Measurements from ENCODE around the gene VGLL3. TPM values are rescaled to one million over a fixed set of nuclear protein-coding genes. Genes with fewer than 3 reads are reported as not detected.

Gene VGLL3
- total RNA-seq, 1 experiment from 2014 or later, result 0.15 TPM

DNA sequence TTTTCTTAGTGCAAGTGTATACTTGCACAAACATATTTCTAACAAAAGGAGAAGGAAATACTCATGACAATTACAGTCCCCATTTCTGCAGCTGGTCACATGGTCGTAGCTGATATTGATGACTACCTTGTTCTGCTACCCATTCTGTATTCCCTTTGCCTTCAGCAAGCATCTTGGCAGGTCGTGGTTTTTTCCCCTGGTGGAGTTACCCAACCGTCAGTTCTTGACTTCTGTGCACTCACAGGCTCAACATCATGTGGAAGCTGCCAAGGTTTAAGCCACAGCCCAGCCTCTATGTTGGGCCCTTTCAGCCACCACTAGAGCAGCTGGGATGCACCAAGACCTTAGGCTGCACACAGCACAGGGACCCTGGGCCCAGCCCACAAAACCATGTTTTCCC lies 56.1 kb downstream of the VGLL3 start:
- Histone ChIP-seq H3K27me3 (ENCODE audit: control insufficient read depth, insufficient read depth, low read length) (no peaks in the 10 kb centered on the region), H3K9me3 (ENCODE audit: control insufficient read depth, insufficient read depth, low read depth, low read length) (no peaks in the 10 kb centered on the region), H3K27ac (ENCODE audit: low read length) (no peak overlapping the region), H3K36me3 (ENCODE audit: control insufficient read depth, insufficient read depth, low read length) (no peaks in the 10 kb centered on the region), H3K4me1 (ENCODE audit: control insufficient read depth, insufficient read depth, low read length) (no peaks in the 10 kb centered on the region), H3K4me3 (ENCODE audit: low read depth in 2 of 2, low read length in 2 of 2) (no peak overlapping the region)
- no TSS peak for BruUV-seq (replicated peaks)
- intact Hi-C loops (cut with micrococcal nuclease; ENCODE audit: unreplicated experiment) (no loop called here), in situ Hi-C loops (cut with HindIII; ENCODE audit: low pct_unique_long_range_greater_than_20kb, low sequenced_read_pairs) (no loop called here)
- ChIA-PET CTCF (no interaction called here), POLR2A (no interaction called here)
- TF ChIP-seq SIN3A (IDR thresholded peaks at IDR 0.05; ENCODE audit: borderline replicate concordance, insufficient read depth, low read depth, low read length), result no peak
- TF ChIP-seq, protein P1, sequence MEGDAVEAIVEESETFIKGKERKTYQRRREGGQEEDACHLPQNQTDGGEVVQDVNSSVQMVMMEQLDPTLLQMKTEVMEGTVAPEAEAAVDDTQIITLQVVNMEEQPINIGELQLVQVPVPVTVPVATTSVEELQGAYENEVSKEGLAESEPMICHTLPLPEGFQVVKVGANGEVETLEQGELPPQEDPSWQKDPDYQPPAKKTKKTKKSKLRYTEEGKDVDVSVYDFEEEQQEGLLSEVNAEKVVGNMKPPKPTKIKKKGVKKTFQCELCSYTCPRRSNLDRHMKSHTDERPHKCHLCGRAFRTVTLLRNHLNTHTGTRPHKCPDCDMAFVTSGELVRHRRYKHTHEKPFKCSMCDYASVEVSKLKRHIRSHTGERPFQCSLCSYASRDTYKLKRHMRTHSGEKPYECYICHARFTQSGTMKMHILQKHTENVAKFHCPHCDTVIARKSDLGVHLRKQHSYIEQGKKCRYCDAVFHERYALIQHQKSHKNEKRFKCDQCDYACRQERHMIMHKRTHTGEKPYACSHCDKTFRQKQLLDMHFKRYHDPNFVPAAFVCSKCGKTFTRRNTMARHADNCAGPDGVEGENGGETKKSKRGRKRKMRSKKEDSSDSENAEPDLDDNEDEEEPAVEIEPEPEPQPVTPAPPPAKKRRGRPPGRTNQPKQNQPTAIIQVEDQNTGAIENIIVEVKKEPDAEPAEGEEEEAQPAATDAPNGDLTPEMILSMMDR (IDR thresholded peaks at IDR 0.05), result no peak
- no peak for TF ChIP-seq TCF7L2 (IDR thresholded peaks at IDR 0.05; ENCODE audit: low read depth, low read length)
- TF ChIP-seq, protein P2, sequence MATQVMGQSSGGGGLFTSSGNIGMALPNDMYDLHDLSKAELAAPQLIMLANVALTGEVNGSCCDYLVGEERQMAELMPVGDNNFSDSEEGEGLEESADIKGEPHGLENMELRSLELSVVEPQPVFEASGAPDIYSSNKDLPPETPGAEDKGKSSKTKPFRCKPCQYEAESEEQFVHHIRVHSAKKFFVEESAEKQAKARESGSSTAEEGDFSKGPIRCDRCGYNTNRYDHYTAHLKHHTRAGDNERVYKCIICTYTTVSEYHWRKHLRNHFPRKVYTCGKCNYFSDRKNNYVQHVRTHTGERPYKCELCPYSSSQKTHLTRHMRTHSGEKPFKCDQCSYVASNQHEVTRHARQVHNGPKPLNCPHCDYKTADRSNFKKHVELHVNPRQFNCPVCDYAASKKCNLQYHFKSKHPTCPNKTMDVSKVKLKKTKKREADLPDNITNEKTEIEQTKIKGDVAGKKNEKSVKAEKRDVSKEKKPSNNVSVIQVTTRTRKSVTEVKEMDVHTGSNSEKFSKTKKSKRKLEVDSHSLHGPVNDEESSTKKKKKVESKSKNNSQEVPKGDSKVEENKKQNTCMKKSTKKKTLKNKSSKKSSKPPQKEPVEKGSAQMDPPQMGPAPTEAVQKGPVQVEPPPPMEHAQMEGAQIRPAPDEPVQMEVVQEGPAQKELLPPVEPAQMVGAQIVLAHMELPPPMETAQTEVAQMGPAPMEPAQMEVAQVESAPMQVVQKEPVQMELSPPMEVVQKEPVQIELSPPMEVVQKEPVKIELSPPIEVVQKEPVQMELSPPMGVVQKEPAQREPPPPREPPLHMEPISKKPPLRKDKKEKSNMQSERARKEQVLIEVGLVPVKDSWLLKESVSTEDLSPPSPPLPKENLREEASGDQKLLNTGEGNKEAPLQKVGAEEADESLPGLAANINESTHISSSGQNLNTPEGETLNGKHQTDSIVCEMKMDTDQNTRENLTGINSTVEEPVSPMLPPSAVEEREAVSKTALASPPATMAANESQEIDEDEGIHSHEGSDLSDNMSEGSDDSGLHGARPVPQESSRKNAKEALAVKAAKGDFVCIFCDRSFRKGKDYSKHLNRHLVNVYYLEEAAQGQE (IDR thresholded peaks at IDR 0.05; ENCODE audit: insufficient read depth in 1 of 2, low read depth in 2 of 2, low read length in 1 of 2), result no peak
- no peak for TF ChIP-seq POLR2AphosphoS5 (IDR thresholded peaks at IDR 0.05; ENCODE audit: low read depth, low read length)
- DNase-seq (ENCODE audit: low read depth, low spot score), result no peak
- ATAC-seq, result no peak

DNA sequence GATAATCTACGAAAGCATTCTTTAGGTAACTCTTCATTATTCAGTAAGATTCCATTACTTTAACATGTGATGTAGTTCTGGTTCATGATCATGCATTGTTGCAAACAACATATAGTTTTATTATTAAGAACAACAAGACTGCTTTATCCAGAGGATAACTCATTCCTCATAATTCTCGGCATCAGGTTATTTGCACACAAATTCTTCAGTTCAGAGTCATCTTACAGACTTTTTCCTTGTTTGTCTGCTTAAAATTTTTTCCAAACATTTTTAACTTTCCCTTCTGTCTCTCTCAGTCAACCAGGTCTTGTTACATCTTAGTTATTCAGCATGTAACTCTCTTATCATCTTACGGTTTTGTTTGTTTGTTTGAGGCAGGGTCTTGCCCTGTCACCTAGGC lies 60.1 kb downstream of the VGLL3 start:
- ATAC-seq (no peak), DNase-seq (ENCODE audit: low read depth, low spot score) (no peak)
- Histone ChIP-seq H3K27ac (ENCODE audit: low read length) (no peak overlapping the region), H3K36me3 (ENCODE audit: control insufficient read depth, insufficient read depth, low read length) (no peaks in the 10 kb centered on the region), H3K4me3 (ENCODE audit: low read depth in 2 of 2, low read length in 2 of 2) (no peak overlapping the region), H3K9me3 (ENCODE audit: control insufficient read depth, insufficient read depth, low read depth, low read length) (no peaks in the 10 kb centered on the region), H3K4me1 (ENCODE audit: control insufficient read depth, insufficient read depth, low read length) (no peaks in the 10 kb centered on the region), H3K27me3 (ENCODE audit: control insufficient read depth, insufficient read depth, low read length) (no peaks in the 10 kb centered on the region)
- ChIA-PET CTCF (no interaction called here), POLR2A (no interaction called here)
- in situ Hi-C loops (cut with HindIII; ENCODE audit: low pct_unique_long_range_greater_than_20kb, low sequenced_read_pairs) (no loop called here), intact Hi-C loops (cut with micrococcal nuclease; ENCODE audit: unreplicated experiment) (no loop called here)
- no TSS peak for BruUV-seq (replicated peaks)
- TF ChIP-seq, protein P2 (IDR thresholded peaks at IDR 0.05; ENCODE audit: insufficient read depth in 1 of 2, low read depth in 2 of 2, low read length in 1 of 2), result no peak
- TF ChIP-seq SIN3A (IDR thresholded peaks at IDR 0.05; ENCODE audit: borderline replicate concordance, insufficient read depth, low read depth, low read length) (no peak), TCF7L2 (IDR thresholded peaks at IDR 0.05; ENCODE audit: low read depth, low read length) (no peak), POLR2AphosphoS5 (IDR thresholded peaks at IDR 0.05; ENCODE audit: low read depth, low read length) (no peak)
- TF ChIP-seq, protein P1 (IDR thresholded peaks at IDR 0.05), result no peak
